GM19035 (cell line): ENCODE measurements around the gene BRF1.
"Not testable (repeated sequence)": the region's sequence is repeated elsewhere in the genome, so short reads cannot be mapped to it uniquely, and the experiment has no call there.

Experiments
- ATAC-seq: cut with Tn5 transposase; IDR thresholded peaks from one replicate; pipeline ENCODE4 v1.9.1; 2021; ENCODE audit not compliant: unreplicated experiment

The BRF1 gene

DNA sequence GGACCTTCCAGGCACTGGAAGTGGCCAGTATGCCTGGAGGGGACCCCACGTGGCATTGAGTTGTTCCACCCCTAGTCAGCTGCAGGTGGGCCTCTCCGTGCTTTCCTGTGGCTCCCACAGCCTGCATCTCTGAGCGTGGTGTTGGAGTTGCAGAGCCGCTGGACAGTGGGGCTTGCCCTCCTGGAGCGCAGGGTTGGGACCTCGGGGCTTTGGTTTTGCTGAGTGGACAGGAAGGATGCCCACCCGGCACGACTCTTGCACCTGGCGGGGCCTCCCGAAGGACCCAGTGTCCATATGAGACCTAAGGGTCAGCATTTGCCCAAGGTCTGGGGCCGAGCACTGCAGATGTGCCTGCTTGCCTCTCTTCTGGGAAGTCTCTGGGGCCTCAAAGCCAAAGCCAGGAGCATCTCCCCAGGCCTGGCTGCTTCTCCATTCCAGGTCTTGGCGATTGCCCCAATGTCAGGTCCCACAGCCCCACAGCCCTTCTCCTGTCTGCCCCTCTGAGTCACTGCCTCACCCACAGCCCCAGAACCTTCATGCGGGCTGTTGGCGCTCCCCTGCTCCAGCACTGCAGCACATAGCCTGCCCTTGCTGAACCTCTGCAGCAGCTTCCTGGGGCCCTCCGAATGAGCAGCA is 15.3 kb upstream of the BRF1 start:
- ATAC-seq, result no peak

DNA sequence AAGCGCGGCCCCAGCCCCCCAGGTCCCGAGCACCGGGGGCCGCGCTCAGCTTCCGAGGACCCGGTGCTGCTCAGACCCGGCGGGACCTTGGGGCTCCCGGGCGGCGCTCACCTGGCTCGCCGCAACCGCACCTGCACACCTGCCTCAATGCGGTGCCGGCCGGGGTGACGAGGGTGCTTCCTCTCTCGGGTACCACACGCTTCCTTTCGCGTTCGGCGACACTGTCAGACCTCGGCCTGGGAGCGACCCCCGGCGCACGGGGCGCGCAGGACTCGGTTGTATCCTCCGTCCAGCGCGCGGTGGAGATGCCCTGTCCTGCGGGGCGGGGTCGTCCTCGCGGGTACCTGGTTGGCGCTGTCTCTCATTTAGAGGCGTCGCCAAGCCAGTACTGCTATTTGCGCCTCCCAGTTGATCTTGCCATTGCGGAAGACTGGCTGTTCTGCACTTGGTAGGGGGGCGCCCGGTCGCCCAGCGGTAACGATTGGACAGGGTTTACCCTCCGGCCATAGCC is 14.5 kb upstream of the BRF1 start:
- peak; percentile 13 for ATAC-seq

DNA sequence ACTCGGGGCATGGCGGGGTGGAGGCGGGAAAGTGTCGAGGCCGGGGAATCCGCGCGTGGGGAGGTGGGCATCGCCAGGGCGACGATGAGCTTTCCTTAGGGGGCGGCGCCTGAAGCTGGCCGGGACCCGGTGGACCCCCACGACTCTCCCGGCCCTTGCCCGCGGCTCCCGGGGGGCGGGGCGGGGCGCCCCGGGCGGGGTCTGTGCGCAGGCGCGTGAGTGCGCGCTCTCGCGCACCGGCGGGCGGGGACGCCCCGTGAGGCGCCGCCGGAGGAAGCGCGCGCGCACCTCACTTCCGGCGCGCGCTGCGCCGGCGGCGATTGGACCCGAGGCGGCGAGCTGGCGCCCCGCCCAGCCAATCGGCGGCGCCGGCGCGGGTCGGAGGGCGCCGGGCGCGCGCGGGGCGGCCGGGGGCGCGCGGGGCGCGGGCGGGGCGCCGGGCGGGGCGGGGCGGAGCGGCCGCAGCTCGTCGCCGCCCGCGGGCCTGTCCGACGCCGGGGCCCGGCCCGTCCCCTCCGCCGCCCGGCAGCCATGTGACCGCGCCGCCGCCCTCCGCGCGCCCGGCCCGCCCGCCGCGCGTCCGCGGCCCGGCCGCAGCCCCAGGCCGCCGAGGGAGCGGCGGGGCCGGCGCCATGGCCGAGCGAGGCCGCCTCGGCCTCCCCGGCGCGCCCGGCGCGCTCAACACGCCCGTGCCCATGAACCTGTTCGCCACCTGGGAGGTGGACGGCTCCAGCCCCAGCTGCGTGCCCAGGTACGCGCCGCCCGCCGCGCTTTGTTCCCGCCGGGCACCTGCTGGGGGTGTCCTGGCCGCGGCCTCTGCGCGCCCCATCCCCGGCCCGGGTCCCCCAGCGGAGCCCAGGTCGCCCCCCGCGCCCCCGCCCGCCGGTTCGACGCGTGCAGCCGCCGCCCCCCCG is 13.7 kb upstream of the BRF1 start, which contains the start of gene PACS2:
PACS2 (plus strand) TSS at position 462 of the 914 bp plus-strand sequence; CDS start at position 633, 171 bp downstream.
- ATAC-seq, result peak; percentile 68

DNA sequence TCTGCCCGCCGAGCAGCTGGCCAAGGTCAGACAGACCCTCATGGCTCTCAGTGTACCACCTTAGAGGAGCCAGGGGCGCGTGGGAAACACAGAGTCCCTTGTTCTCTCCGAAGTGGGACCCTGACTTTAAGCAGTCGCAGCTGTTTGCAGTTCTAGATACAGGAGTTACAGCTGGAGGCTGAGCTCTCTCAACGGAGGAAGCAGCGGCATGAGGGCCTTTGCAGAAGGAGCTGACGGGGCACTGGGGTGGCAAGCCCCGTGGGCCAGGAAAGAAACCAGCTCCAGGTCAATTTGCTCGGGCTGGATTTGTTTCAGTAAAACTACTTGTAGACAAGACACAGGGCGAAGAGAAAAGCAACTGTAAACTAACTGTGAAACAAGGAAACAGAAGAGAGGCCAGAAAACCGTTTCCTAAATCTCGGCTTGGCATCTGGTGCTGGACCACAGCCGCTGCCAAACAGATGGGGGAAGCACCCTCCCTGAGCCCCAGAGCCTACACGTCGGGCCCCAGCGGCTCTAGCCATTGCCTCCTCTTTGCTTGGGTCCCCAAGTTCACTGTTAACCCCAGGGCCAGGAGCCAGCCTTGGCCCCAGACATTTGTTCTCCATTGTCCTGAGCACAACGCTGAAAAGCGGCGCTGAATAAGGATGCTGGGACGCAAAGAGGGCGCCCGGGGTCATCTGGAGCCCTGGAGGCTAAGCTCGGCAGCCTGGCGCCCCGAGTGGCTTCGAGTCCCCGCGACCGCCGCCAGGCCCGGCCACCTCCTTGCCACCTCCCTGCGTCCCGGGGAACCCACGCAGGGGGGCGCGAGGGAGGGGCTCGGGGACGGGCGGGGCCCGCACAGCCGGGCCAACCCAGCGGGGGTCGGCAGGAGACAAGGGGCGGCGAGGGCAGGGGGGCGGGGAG is 12.8 kb upstream of the BRF1 start:
- ATAC-seq, result peak; percentile 10

DNA sequence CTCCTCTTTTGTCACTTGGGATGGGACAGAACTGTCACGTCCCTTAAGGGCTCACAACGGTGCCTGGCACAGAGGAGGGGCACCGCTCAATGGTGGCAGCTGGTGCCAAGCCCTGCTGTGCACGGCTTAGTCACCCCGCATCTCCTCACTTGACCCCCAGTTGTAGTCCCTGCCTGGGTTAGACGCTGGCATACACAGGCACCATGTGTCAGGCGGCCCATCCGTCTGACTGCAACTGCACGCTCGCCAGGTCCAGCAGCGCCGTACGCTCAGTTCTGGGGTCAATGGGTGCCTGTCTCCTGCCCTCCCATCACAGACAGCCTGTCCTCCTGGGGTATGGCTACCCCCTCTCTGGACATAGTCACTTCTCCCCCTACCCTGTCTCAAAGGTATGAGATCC is 12.2 kb upstream of the BRF1 start:
- no peak for ATAC-seq

DNA sequence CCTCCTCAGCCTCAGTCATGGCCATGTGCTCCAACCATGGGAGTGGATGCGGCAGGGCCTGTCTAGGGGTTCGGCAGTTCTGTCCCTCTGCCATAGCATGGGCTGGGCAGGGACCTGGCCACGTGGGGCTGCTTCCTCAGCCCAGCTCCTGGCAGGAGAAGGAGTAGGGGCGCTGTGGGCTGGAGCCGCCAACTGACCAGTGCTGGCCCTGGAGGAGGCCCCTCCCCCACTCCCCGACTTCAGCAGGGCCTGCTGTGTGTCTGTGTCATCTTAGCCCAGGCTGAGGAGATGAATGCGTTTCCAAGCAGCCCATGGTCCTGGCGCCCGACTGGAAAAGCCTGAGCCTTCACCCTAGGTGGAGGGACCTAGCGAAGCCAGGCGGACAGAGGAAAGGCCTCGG is 11.0 kb upstream of the BRF1 start:
- ATAC-seq, result no peak

DNA sequence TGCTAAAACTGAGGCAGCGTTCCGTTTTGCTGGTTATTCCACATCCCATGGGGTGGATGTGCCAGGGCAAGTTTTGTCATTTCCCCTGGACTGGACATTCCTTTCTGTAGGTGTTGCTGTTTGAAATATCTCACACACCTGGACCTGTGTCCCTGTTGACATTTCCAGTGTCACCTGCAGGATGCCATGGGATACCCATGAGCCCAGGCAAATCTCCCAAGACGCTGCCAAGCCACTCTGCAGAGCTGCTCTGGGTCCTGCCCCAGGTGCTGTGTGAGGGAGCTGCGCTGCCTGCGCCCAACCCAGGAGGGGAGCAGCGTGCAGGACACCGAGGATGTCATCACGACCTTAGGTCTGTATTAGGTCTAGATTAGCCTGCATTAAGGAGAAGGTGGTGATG is 8.6 kb upstream of the BRF1 start:
- no peak for ATAC-seq

DNA sequence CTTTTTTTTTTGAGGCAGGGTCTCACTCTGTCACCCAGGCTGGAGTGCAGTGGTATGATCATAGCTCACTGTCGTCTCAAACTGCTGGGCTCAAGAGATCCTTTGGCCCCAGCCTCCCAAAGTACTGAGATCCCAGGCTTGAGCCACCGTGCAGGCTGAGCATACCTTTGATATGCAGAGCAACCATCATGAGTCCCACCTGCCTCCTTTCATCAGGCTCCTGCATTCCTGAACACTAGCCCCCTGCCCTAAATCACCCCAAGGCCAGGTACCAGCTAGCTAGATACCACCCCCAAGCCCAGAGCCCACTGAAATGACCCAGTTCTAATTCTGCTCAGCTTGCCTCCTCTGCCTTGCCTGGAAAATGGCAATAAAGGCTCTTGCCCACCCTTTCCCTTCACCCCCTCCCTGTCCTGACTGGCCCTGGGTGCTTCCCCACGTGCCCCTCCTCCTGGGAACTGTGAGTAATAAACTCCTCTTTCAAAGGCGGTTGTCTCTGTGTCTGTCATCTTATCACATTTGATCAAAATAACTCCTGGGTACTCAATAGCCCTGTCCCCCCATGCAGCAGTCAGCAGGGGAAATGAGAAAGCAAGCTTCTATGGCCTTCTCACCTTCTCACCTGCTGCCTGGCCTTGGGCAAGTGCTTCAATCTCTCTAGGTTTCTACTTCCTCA is 6.4 kb upstream of the BRF1 start:
- no peak for ATAC-seq

DNA sequence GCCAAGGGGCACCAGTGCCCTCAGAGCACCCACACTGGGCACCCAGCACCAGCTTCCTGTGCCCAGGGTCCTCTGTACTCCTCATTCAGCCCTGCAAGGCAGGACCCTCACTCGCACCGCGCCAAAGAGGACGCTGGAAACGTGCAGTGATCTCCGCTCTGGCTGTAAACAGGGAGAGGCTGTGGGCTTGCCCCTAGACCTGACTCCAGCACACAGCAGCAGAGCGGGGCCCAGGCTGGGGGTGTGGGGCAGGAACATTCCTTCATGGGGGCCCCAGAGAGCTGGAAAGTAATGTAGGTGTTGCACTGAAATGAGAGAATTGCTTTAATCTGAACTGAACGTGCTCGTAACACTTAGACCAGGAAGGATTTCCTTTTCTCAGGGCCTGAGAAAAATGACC is 5.0 kb upstream of the BRF1 start:
- no peak for ATAC-seq

DNA sequence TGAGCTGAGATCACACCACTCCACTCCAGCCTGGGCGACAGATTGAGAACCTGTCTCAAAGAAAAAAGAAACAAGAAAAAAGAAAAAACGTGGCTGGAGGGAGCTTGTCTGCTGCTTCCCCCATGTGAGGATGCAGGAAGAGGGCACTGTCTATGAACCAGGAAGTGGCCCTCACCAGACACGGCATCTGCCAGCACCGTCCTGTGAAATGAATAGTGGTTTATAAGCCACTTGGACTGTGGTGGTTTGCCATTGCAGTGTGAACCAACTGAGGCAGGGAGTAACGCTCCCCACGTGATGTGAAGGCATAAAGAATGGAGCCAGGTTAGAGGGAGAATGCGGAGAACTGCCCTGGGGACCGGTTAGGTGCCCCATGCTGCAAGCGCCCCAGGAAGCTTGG is 4.5 kb upstream of the BRF1 start:
- no peak for ATAC-seq

DNA sequence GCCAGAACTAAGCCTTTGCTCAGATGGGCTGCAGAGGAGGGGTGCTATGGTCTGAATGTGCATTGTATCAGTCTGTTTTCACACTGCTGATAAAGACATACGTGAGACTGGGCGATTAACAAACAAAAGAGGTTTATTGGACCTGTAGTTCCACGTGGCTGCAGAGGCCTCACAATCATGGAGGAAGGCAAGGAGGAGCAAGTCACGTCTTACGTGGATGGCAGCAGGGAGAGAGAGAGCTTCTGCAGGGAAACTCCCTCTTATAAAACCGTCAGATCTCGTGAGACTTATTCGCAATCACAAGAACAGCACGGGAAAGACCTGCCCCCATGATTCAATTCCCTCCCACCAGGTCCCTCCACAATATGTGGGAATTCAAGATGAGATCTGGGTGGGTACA is 3.8 kb upstream of the BRF1 start:
- ATAC-seq, result no peak

DNA sequence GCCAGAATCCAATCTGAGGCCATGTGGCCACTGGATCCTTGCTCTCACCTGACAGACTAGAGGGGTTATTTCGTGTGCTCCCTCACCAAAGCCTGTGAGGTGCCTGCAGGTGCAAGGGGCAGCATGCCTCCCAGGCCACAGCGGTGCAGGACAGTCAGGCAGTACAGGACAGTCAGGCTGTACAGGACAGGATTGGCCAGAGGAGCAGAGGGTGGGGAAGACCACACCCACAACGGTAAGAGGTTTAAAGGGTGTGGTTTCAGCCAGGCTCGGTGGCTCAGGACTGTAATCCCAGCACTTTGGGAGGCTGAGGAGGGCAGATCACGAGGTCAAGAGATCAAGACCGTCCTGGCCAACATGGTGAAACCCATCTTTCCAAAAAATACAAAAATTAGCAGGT is 3.1 kb upstream of the BRF1 start:
- ATAC-seq, result no peak

DNA sequence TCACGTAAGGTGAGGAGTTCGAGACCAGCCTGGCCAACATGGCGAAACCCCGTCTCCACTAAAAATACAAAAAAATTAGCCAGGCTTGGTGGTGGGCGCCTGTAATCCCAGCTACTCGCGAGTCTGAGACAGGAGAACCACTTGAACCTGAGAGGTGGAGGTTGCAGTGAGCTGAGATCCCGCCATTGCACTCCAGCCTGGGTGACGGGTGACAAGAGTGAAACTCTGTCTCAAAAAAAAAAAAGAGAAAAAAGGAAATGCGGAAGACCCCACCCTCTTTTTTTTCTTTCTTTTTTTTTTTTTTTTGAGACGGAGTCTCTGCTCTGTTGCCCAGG is 1.1 kb upstream of the BRF1 start:
- ATAC-seq, result not testable (repeated sequence)

DNA sequence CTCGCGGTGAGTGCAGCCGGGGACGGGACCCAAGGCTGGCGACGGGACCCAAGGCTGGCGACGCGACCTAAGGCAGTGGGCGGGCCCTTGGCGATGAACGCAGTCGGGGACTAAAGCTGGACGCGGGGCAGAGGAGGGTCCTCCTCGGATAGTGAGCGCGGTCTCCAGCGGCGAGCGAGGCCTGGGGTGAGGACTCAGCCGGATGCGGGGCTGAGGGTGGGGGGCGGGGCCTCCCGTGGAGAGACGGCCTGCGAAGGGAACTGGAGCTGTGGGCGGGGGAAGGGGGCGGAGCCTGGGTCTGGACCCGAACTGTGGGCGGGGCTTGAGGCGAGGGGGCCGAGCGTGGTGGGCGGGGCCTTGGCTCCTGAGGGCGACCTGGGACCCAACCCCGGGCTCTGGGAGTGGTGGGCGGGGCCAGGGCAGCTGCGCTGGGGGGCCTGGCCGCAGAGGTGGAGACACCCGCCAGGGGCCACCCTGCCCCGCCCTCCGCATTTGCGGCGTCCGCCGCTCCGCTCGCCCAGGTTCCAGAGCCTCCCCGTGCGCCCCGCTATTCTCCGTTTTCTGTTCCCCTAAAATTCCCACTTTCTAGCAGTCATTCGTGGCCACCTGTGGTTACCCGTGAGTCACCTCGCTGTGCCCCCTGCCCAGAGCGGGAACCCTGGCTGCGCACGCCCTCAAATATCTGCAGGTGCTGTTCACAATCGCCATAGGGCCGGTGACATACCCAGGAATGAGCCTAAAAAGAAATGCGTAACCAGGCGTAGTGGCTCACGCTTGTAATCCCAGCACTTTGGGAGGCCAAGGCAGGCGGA is 508 bp upstream of the BRF1 start:
- ATAC-seq, result peak; percentile 53

DNA sequence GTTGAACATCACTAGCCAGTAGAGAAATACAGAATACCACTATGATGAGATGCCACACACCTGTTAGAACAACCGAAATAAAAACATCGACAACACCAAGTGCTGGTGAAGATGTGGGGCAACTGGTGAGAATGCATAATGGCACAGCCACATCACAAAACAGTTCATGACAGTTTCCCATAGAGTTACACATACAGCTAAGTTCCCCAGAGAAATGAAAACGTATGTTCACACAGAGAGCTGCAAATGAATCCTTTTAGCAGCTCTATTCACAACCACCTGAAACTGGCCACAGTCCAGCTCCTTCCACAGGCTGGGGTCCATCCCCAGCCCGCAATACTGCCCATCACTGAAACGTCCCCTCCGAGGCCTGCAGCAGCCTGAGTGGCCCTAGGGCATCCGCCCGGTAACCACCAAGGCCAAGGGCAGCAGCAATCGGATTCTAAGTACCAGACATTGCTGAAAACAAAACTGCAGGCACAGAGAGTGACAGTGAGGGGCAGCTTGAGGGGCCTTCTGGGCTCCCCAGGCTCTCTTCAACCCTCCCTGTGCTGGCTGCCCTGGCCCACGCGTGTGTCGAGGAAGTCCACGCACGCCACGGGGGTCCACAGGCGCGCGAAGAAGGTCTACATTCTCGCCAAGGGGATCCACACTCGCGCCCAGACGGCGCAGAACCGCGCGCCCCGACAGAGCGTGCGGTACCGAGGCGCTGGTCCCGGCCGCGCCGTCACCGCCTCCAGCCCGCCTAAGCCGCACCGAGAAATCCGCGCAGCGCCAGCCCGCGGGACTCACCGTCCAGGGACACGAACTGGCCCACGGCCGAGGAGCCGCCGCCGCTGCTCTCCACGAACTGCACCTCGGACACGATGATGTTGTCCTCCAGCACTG is 903 bp downstream of the BRF1 start:
- ATAC-seq, result peak; percentile 18

DNA sequence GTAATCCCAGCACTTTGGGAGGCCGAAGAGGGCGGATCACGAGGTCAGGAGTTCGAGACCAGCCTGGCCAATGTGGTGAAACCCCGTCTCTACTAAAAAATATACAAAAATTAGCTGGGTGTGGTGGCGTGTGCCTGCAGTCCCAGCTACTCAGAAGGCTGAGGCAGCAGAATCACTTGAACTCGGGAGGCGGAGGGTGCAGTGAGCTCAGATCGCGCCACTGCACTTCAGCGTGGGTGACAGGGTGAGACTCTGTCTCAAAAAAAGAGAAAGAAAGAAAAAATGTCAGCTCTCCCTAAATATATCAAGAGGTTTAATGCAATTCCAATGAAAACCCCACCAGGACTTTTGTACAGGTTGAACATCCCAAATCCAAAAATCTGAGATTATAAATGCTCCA is 3.5 kb downstream of the BRF1 start:
- not testable (repeated sequence) for ATAC-seq

DNA sequence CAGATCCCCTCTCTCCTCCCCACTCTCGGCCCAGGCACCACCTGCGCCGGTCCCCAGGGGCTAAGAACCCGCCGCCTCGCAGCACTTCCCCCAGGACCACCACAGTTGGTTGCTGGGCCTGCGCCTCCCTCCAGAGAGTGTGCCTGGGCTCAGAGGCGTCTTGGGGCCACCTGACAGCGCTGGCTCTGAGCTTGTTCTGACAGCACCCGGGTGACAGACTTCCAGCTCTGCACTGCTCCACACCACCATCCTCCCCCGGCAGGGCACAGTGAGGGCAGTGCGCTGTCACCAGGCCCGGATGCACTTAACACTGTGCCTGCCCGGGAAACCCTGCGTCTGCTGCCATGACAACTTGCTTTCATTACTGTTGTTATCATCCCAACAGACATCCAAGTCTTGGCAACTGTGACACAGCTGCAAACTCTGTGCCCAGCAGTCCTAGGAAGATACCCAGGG is 6.6 kb downstream of the BRF1 start:
- no peak for ATAC-seq

DNA sequence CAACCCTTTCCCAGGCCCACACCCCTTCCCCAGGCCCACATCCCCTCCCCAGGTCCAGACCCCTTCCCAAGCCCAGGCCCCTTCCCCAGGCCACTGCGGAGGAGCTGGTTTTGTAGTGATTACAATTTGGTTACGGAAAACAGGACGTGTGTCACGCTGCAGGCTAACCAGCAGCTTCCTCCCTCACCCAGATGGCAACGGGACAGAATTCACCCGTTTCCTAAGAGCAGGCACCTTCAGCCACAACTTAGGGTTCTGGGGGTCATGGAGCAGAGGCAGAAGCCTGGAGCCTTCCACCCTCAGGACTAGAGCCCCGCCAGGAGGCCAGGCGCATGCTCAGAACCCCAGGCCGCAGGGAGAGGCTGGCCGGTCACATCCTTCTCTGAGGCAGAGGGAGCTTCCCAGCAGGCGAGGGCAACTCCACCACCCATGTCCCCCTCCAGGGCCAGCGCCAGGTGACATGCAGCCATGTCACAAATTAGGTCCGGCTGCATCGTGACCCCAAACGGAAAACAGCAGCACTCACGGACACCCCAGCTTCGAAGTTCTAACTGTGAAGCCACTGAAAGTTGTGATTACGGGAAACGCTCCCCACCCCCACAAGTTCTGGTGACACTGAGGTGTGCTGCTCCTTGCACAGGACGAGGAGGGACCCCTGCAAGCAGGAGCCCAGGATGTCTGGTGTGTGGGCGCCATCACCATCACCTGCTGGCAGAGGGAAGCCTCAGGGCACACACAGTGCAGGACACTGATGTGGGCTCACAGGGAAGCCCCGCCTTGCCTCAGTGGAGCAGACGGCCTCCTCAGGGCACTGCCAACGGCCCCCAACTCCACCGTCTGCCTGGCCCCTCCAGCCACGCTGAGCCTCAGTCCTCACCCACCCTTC is 7.7 kb downstream of the BRF1 start:
- ATAC-seq, result no peak
